ENCODE data around the gene RAPGEF2. TPM values are rescaled to one million over a fixed set of nuclear protein-coding genes. Genes with fewer than 3 reads are reported as not detected.

Gene RAPGEF2
- total RNA-seq, 1 experiment from 2014 or later, result 23.8 TPM

GRCh38 chr4:159137176-159137575 lies 34.3 kb downstream of the RAPGEF2 start:
- Mint-ChIP-seq H3K27ac (ENCODE audit: unreplicated experiment) (no peak overlapping the region), H3K9me3 (ENCODE audit: low read depth, unreplicated experiment) (no peaks in the 10 kb centered on the region), H3K27me3 (ENCODE audit: unreplicated experiment) (no peaks in the 10 kb centered on the region), H3K4me1 (ENCODE audit: low read depth, unreplicated experiment) (no peaks in the 10 kb centered on the region), H3K36me3 (ENCODE audit: insufficient read depth, unreplicated experiment) (no peaks in the 10 kb centered on the region), H3K4me3 (ENCODE audit: low read depth, unreplicated experiment) (no peak overlapping the region)
- CTCF ChIA-PET, result no interaction called here
- TF ChIP-seq, protein P1, sequence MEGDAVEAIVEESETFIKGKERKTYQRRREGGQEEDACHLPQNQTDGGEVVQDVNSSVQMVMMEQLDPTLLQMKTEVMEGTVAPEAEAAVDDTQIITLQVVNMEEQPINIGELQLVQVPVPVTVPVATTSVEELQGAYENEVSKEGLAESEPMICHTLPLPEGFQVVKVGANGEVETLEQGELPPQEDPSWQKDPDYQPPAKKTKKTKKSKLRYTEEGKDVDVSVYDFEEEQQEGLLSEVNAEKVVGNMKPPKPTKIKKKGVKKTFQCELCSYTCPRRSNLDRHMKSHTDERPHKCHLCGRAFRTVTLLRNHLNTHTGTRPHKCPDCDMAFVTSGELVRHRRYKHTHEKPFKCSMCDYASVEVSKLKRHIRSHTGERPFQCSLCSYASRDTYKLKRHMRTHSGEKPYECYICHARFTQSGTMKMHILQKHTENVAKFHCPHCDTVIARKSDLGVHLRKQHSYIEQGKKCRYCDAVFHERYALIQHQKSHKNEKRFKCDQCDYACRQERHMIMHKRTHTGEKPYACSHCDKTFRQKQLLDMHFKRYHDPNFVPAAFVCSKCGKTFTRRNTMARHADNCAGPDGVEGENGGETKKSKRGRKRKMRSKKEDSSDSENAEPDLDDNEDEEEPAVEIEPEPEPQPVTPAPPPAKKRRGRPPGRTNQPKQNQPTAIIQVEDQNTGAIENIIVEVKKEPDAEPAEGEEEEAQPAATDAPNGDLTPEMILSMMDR (IDR thresholded peaks at IDR 0.05; ENCODE audit: unreplicated experiment), result no peak
- no TSS peak for BruUV-seq (replicated peaks)
- intact Hi-C loops (cut with micrococcal nuclease; ENCODE audit: unreplicated experiment), result no loop called here
- DNase-seq, result no peak

DNA sequence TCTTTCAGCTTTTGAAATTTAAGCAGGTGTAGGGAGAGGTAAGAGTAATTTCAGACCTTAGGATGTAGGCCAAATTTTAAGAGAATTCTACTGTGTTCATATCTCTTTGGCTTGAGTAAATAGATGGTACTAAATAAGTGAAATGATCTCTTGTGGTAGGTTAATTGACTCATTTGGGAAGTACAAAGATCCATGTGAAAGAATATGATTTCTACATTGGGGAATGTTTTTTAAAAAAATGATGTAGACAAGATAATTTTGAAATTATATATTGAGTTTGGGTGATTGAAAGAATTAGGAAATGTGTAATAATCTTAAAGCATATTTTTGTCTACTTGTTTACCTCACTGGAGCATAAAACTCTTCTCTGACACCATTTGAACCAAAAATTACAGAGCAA lies 35.6 kb downstream of the RAPGEF2 start:
- intact Hi-C loops (cut with micrococcal nuclease; ENCODE audit: unreplicated experiment), result no loop called here
- Mint-ChIP-seq H3K36me3 (ENCODE audit: insufficient read depth, unreplicated experiment) (no peaks in the 10 kb centered on the region), H3K9me3 (ENCODE audit: low read depth, unreplicated experiment) (no peaks in the 10 kb centered on the region), H3K4me1 (ENCODE audit: low read depth, unreplicated experiment) (no peaks in the 10 kb centered on the region), H3K4me3 (ENCODE audit: low read depth, unreplicated experiment) (no peak overlapping the region), H3K27ac (ENCODE audit: unreplicated experiment) (no peak overlapping the region), H3K27me3 (ENCODE audit: unreplicated experiment) (no peaks in the 10 kb centered on the region)
- CTCF ChIA-PET, result no interaction called here
- no TSS peak for BruUV-seq (replicated peaks)
- TF ChIP-seq, protein P1 (IDR thresholded peaks at IDR 0.05; ENCODE audit: unreplicated experiment), result no peak
- no peak for DNase-seq

- TF ChIP-seq, protein P1 (IDR thresholded peaks at IDR 0.05; ENCODE audit: unreplicated experiment), result no peak
- intact Hi-C loops (cut with micrococcal nuclease; ENCODE audit: unreplicated experiment), result no loop called here
- no peaks in the 10 kb centered on the region for H3K27me3 Mint-ChIP-seq (ENCODE audit: unreplicated experiment)
- BruUV-seq (replicated peaks), result no TSS peak
- no peak overlapping the region for H3K4me3 Mint-ChIP-seq (ENCODE audit: low read depth, unreplicated experiment)
- DNase-seq, result no peak
- peaks cover 6% of the 10 kb centered on the region for H3K4me1 Mint-ChIP-seq (ENCODE audit: low read depth, unreplicated experiment)
- H3K27ac Mint-ChIP-seq (ENCODE audit: unreplicated experiment), result no peak overlapping the region
- no peaks in the 10 kb centered on the region for H3K9me3 Mint-ChIP-seq (ENCODE audit: low read depth, unreplicated experiment)
- H3K36me3 Mint-ChIP-seq (ENCODE audit: insufficient read depth, unreplicated experiment), result no peaks in the 10 kb centered on the region
- CTCF ChIA-PET, result no interaction called here
Observed at GRCh38 chr4:159141193-159141592, 38.3 kb downstream of the RAPGEF2 start.

- no peaks in the 10 kb centered on the region for H3K36me3 Mint-ChIP-seq (ENCODE audit: insufficient read depth, unreplicated experiment)
- TF ChIP-seq, protein P1 (IDR thresholded peaks at IDR 0.05; ENCODE audit: unreplicated experiment), result no peak
- no peaks in the 10 kb centered on the region for H3K27me3 Mint-ChIP-seq (ENCODE audit: unreplicated experiment)
- CTCF ChIA-PET, result no interaction called here
- no peak overlapping the region for H3K4me3 Mint-ChIP-seq (ENCODE audit: low read depth, unreplicated experiment)
- H3K9me3 Mint-ChIP-seq (ENCODE audit: low read depth, unreplicated experiment), result no peaks in the 10 kb centered on the region
- intact Hi-C loops (cut with micrococcal nuclease; ENCODE audit: unreplicated experiment), result no loop called here
- H3K4me1 Mint-ChIP-seq (ENCODE audit: low read depth, unreplicated experiment), result peaks cover 6% of the 10 kb centered on the region
- DNase-seq, result no peak
- H3K27ac Mint-ChIP-seq (ENCODE audit: unreplicated experiment), result no peak overlapping the region
- BruUV-seq (replicated peaks), result no TSS peak
Observed at GRCh38 chr4:159142241-159142640, 39.4 kb downstream of the RAPGEF2 start.
